GM12801 (cell line): ENCODE results near the gene MBNL2.

Experiments
- TF ChIP-seq, protein P1 (sequence below): IDR thresholded peaks from one replicate; pipeline ENCODE4 v1.5.1; 2011; ENCODE audit warnings: control low read depth; ENCODE audit not compliant: insufficient read length; ENCODE audit errors: extremely low read depth

MBNL2 gene

DNA sequence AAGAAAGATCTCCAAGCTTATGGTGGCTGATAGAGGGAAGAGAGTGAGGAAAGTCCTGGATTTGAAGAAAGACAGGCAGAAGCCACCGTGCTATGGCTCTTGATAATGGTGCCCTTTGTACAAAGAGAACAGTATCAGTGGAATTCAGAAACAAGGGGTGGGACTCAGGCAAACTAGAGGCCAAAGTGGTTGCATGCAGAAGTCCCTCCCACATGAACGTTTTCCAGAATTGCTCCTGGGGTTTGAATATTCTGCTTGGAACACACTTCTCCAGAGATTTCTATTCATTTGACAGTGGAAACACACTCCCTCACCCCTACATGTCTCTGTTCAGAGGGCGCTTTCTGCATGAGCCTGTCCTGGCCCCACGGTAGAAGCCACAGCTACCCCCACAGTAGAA lies 10.1 kb upstream of the MBNL2 start:
- TF ChIP-seq, protein P1, sequence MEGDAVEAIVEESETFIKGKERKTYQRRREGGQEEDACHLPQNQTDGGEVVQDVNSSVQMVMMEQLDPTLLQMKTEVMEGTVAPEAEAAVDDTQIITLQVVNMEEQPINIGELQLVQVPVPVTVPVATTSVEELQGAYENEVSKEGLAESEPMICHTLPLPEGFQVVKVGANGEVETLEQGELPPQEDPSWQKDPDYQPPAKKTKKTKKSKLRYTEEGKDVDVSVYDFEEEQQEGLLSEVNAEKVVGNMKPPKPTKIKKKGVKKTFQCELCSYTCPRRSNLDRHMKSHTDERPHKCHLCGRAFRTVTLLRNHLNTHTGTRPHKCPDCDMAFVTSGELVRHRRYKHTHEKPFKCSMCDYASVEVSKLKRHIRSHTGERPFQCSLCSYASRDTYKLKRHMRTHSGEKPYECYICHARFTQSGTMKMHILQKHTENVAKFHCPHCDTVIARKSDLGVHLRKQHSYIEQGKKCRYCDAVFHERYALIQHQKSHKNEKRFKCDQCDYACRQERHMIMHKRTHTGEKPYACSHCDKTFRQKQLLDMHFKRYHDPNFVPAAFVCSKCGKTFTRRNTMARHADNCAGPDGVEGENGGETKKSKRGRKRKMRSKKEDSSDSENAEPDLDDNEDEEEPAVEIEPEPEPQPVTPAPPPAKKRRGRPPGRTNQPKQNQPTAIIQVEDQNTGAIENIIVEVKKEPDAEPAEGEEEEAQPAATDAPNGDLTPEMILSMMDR: no peak

DNA sequence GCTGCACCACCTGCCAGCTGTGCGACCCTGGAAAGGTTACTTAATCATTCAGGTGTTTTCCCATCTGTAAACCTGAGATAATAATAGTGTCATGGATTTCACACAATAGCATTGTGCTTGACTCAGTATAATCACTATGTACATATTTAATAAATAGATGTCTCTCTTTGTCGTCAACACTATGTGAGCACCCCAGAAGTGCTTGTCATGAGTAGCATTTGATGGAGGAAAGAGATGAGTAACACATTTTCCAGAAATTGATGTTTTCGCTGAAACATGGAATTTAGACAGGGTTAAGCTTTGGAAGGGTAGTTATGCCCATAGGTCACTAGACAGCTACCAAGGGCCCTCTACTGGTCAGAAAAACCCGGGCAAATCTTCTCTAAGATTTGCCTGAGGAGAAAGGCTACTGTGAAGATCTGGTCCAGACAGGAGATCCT lies 9.5 kb upstream of the MBNL2 start:
- TF ChIP-seq, protein P1: no peak

DNA sequence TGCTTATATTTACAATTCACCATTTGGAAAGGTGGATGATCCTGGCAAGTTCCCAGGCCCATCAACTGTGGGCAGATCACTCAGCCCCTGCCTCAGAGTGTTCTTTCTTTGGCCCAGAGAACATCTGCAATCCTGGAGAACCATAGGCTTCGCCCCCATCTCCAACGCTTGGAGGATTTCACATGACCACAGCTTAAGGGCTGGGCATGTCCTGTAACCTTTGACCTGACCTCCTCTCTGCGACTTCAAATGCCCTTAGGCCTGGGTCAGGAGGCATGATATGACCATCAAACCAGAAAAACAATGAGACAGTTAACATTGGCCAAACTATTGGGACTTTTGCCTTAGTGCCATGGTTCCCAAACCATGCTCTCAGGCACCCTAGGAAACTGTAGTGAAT lies 7.2 kb upstream of the MBNL2 start:
- TF ChIP-seq, protein P1: no peak

DNA sequence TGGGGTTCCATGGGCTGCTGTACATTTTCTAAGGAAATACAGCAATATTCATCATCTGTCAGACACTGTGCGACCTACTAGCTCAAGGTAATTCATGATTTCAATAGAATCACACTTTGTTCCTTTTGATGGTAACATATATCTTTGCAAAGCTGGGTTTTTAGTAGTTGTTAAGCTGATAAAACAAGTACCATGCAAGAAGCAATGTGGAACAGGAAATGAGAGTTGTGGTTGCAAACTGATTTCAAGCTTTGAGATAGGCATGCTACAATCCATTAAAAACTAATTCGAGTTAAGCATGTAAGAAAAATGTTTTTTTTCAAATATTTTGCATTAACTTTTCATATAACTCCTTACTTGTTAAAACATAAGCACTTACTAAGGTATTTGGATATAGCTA lies 6.8 kb upstream of the MBNL2 start:
- TF ChIP-seq, protein P1: no peak

DNA sequence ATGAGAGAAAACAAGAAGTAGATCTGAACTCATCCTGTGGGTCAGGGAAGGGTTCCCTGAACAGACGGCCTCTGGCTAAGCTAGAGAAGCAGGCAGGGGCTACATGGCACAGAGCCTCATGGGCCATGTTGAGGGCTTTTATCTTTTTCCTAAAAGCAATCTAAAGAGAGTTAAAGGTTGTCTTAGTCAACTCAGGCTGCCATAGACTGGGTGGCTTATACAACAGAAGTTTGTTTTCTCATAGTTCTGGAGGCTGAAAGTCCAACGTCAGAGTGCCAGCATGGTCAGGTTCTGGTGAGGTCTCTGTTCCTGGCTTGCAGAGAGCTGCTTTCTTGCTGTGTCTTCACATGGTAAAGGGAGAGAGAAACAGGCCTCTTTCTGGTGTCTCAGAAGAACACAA lies 2.9 kb upstream of the MBNL2 start:
- TF ChIP-seq, protein P1: no peak

DNA sequence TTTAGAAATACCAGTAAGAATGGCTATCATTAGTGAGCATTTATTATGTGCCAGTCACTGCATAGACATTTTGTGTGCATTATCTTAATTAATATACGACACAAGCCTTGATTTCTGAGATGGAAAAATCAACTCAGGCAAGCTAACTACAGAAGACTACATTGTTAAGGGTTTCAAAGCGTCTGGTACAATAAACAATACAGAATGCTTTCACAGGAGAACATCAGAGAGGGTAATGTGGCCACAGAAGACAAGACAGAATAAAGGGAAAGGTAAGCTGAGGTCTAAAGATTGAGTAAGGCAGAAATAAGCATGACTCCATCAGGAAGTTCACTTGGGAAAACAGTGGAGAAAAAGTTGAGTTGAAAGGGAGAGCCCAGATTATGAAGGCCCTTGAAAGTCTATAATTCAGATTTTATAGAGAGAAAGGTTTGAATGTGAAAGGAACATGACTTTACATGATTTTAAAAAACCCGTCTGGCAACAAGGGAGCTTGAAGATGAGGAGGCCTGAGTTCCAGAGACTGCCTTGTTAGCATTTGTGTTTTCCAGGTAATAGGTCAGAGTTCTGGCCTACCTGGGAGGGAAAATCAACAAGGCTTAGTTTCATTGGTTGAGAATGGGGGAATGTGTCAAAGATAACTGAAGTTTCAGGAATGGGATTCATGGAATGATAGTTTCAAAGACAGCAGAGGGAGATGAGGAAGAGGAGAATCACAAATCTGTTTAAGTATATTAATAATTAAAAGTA lies 1.8 kb upstream of the MBNL2 start:
- TF ChIP-seq, protein P1: no peak

DNA sequence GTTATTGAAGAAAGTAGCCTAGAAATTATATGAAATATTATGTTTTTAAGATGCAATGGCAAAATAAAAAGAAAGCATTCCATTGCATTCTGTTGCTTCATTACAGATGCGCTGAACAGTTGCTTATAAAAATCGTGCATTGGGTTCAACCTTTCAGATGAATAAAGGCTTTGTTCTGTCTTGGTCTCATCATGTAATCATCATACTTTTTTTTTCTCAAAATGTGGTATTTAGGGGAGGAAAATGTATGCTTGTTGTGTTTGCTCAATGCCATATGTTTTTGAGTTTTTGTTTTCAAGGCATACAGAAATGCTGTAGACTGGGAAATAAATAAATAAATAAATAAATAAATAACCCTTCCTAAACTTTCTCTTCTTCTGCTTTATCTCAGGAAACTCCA lies 1.1 kb upstream of the MBNL2 start:
- TF ChIP-seq, protein P1: no peak

DNA sequence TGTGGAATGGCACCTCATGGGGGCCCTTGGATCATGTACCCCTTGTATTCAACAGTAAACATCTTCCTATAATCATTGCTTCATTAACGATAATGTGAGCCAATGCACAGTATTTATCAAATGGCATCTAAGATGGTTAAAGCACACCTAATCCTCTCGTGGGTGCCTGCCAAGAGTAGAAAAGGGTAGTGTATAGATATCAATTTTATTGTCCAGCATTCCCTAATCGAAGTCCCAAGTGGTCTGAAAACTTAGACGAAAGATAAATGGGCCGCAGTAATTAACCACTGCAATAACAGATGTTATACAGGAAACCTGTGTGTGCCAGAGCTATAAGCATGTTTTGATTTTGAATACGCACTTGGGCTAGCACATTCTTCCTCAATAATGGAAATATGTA lies 667 bp upstream of the MBNL2 start:
- TF ChIP-seq, protein P1: no peak
